Spleen (tissue), 11 donors: Measurements from ENCODE around the gene STUM. TPM values are rescaled to one million over a fixed set of nuclear protein-coding genes. Genes with fewer than 3 reads are reported as not detected.

Experiments used
- DNase-seq: peaks from one replicate; pipeline ENCODE4 v3.0.0-alpha.2; 2020
- H3K27ac ChIP-seq, 8 donors: fragments of 200-600 bp; sonication (generic) in 7 of 8; 1 replicate in 4 of 8; 2 replicates in 4 of 8; pipeline versions ENCODE4 v1.5.0 to v1.8.0; 2016 to 2021; ENCODE audit warnings: inconsistent platforms in 4 of 8, mild to moderate bottlenecking in 4 of 8, moderate library complexity in 1 of 8
- H3K27me3 ChIP-seq, 7 donors: fragments of 200-600 bp; sonication (generic) in 6 of 7; replicated peaks in 1 of 7; 1 replicate in 4 of 7; 2 replicates in 3 of 7; pipeline versions ENCODE4 v1.5.0 to v1.8.0; 2016 to 2021; ENCODE audit warnings: inconsistent platforms in 3 of 7, mild to moderate bottlenecking in 1 of 7
- H3K36me3 ChIP-seq, 6 donors: fragments of 200-600 bp; sonication (generic) in 5 of 6; 1 replicate in 4 of 6; 2 replicates in 2 of 6; pipeline versions ENCODE4 v1.5.0 to v1.8.0; 2016 to 2021; ENCODE audit warnings: inconsistent platforms in 2 of 6
- H3K4me1 ChIP-seq, 6 donors: fragments of 200-600 bp; sonication (generic) in 5 of 6; 1 replicate in 3 of 6; 2 replicates in 3 of 6; pipeline versions ENCODE4 v1.5.0 to v1.8.0; 2016 to 2021; ENCODE audit warnings: inconsistent platforms in 3 of 6
- H3K4me3 ChIP-seq, 8 donors: fragments of 200-600 bp; sonication (generic) in 7 of 8; 1 replicate in 4 of 8; 2 replicates in 4 of 8; pipeline versions ENCODE4 v1.5.0 to v1.8.0; 2016 to 2021; ENCODE audit warnings: inconsistent platforms in 4 of 8, mild to moderate bottlenecking in 4 of 8, moderate library complexity in 2 of 8
- H3K9me3 ChIP-seq, 8 donors: fragments of 200-600 bp; sonication (generic) in 7 of 8; 1 replicate in 4 of 8; 2 replicates in 4 of 8; pipeline versions ENCODE4 v1.5.0 to v1.8.0; 2016 to 2021; ENCODE audit warnings: inconsistent platforms in 4 of 8
- POLR2A ChIP-seq, 3 donors: fragments of 450-650 bp; IDR thresholded peaks; one replicate each; pipeline ENCODE4 v1.5.1; 2017; ENCODE audit warnings: antibody characterized with exemption in 3 of 3, mild to moderate bottlenecking in 1 of 3
- POLR2AphosphoS5 ChIP-seq, 3 donors: sonication (generic); formaldehyde crosslinking; IDR thresholded peaks; one replicate each; pipeline ENCODE4 v1.5.1; 2017; ENCODE audit warnings: antibody characterized with exemption in 3 of 3
- WGBS, 5 donors: extraction: QIAGEN DNeasy Blood & Tissue Kit in 3 of 5; methylation state at CpG; one replicate each; pipeline versions ENCODE4 v1.1.5 to v1.1.7; 2013 to 2018; 5-methylcytosine and 5-hydroxymethylcytosine counted together
- intact Hi-C: fragments of 100-400 bp; cut with DNase I; formaldehyde crosslinking; loops from one replicate; pipeline ENCODE4 v1.15.0; 2023; ENCODE audit warnings: low total_unique reads
- polyA plus RNA-seq, 3 donors: library from polyadenylated mRNA; stranded (reverse); fragments of 200-250 nt; gene quantifications; one replicate each; pipeline ENCODE4 v1.2.1, GENCODE V29; 2013
- total RNA-seq, 7 donors: library from RNA; depleted of rRNA in 3 of 7; stranded (reverse); fragments of >200 nt in 3 of 7; fragmentation: NEBNext Ultra II Directional in 4 of 7; extraction: Animal tissue kit (Norgen Biotek cat#: 25700) in 4 of 7; gene quantifications; one replicate each; pipeline versions ENCODE4 v1.1.0 to v1.2.1, GENCODE V29; 2016 to 2021
- TF ChIP-seq, protein P1 (sequence below), 11 experiments: fragments of 200-600 bp in 7 of 11; fragments of 450-650 bp in 4 of 11; sonication (generic) in 4 of 11; IDR thresholded peaks in 8 of 11; conservative IDR thresholded peaks in 3 of 11; 1 replicate in 7 of 11; 2 replicates in 4 of 11; pipeline versions ENCODE4 v1.4.0 to v1.8.0; 2016 to 2021; ENCODE audit warnings: antibody characterized with exemption in 11 of 11, inconsistent platforms in 4 of 11, mild to moderate bottlenecking in 1 of 11
- donor health status: healthy with polysubstance abuse.
- donor health status: DM: no; HTN: no; CAD: no; lungs with moderate emphysema.
- donor health status: DM: no; HTN: no; CAD: no.
- donor health status: Bipolar disorder and iron deficiency.
- donor health status: healthy.
- donor health status: DM: no; HTN: no; CAD: no.
- donor health status: DM: yes; HTN: yes; CAD: no.

Gene STUM
- total and polyA plus RNA-seq, 10 donors, result 0.11 to 2.8 (median 0.49) TPM

DNA sequence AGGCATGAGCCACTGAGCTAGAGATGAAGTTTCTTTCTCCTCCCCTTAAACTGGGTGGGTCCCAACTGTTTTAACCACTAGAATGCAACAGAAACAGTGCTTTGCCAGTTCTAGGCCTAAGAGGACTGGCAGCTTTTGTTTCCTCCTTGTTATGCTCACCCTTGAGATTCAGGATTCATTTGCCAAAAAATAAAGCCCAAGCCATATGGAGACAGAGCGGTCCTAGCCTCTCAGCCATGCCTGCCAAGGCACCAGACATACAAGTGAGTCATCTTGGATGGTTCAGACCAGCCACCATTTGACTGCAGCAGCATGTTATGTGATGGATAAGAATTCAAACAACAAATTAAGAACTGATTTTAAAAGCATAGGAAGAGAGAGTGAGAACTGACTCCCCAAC is 38.1 kb upstream of the STUM start:
- TF ChIP-seq, protein P1, sequence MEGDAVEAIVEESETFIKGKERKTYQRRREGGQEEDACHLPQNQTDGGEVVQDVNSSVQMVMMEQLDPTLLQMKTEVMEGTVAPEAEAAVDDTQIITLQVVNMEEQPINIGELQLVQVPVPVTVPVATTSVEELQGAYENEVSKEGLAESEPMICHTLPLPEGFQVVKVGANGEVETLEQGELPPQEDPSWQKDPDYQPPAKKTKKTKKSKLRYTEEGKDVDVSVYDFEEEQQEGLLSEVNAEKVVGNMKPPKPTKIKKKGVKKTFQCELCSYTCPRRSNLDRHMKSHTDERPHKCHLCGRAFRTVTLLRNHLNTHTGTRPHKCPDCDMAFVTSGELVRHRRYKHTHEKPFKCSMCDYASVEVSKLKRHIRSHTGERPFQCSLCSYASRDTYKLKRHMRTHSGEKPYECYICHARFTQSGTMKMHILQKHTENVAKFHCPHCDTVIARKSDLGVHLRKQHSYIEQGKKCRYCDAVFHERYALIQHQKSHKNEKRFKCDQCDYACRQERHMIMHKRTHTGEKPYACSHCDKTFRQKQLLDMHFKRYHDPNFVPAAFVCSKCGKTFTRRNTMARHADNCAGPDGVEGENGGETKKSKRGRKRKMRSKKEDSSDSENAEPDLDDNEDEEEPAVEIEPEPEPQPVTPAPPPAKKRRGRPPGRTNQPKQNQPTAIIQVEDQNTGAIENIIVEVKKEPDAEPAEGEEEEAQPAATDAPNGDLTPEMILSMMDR (IDR thresholded peaks at IDR 0.05 in 8 of 11, conservative IDR thresholded peaks at IDR 0.05 in 3 of 11), result no peak
- TF ChIP-seq POLR2A (IDR thresholded peaks at IDR 0.05), result no peak
- no peak for TF ChIP-seq POLR2AphosphoS5 (IDR thresholded peaks at IDR 0.05)
- intact Hi-C loops, result no loop called here
- H3K9me3 ChIP-seq, result no peaks in the 10 kb centered on the region
- H3K27me3 ChIP-seq, result peaks cover 0 to 14% (median 0%) of the 10 kb centered on the region in 7 donors
- H3K27ac ChIP-seq, result no peak overlapping the region
- H3K36me3 ChIP-seq, result no peaks in the 10 kb centered on the region
- no peaks in the 10 kb centered on the region for H3K4me1 ChIP-seq
- WGBS, 5 donors, result 90 to 100% (median 97%) methylated on average over 1 of the region's 1 CpG
- no peak for DNase-seq
- H3K4me3 ChIP-seq, result no peak overlapping the region

DNA sequence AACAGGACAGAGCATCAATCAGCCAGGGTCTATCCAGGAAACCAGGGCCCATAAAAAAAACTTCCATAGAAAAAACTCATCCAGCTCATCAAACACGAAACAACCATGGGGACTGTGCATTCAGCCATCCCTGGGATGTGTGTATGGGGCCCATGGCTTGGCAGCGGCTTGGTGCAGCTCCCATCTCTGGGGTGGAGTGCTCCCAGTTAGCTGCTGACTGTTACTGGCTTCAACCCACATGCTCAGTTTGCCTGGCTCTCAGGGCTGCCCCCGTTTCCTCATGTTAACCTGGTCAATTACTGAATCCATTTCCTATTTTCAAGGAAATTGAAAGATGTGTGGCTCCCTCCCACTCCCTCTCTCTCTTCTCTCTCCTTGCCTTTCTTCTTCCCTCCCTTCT is 37.3 kb upstream of the STUM start:
- 72 to 81% (median 73%) methylated on average over 3 of the region's 3 CpGs for WGBS, 5 donors
- Histone ChIP-seq H3K27ac (no peak overlapping the region), H3K4me3 (no peak overlapping the region), H3K9me3 (no peaks in the 10 kb centered on the region), H3K36me3 (no peaks in the 10 kb centered on the region), H3K4me1 (no peaks in the 10 kb centered on the region), H3K27me3 (peaks cover 0 to 14% (median 0%) of the 10 kb centered on the region in 7 donors)
- TF ChIP-seq POLR2AphosphoS5 (IDR thresholded peaks at IDR 0.05), result no peak
- no peak for TF ChIP-seq POLR2A (IDR thresholded peaks at IDR 0.05)
- TF ChIP-seq, protein P1 (IDR thresholded peaks at IDR 0.05 in 8 of 11, conservative IDR thresholded peaks at IDR 0.05 in 3 of 11), result no peak
- DNase-seq, result no peak
- intact Hi-C loops, result no loop called here

DNA sequence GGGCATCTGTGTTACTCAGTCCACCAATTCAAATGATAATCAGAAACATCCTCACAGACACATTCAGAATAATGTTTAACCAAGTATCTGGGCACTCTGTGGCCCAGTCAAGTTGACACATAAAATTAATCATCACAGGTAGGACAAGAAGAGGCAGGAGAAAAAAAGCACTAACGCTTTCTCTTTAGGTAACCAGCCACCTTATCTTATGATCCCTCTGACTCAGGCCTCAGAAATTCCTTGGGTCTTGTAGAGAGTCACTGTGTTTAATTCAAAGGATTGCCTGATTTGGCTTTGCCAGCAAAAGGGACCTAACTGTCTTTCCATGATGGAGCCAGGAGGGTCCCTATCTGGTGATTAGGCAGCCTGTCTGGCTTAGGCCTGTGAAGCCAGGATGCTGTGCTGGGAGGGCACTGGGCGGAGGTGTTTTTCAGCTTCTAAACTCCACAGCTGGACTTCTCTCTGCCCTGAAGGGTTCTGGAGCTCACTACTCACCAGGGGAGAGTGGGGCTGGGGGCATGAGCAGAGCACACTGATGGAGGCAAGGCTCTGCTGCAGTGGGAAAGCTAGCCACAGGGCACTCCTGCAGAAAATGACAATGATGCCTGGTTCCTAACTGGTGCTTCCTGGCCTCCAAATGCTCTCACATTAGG is 36.4 kb upstream of the STUM start:
- Histone ChIP-seq H3K27ac (no peak overlapping the region), H3K9me3 (no peaks in the 10 kb centered on the region), H3K4me1 (no peaks in the 10 kb centered on the region), H3K4me3 (no peak overlapping the region), H3K36me3 (no peaks in the 10 kb centered on the region), H3K27me3 (peaks cover 0 to 5% (median 0%) of the 10 kb centered on the region in 7 donors)
- 85 to 100% (median 97%) methylated on average over 2 of the region's 2 CpGs for WGBS, 5 donors
- TF ChIP-seq, protein P1 (IDR thresholded peaks at IDR 0.05 in 8 of 11, conservative IDR thresholded peaks at IDR 0.05 in 3 of 11), result no peak
- TF ChIP-seq POLR2AphosphoS5 (IDR thresholded peaks at IDR 0.05) (no peak), POLR2A (IDR thresholded peaks at IDR 0.05) (no peak)
- intact Hi-C loops, result no loop called here
- DNase-seq, result no peak

DNA sequence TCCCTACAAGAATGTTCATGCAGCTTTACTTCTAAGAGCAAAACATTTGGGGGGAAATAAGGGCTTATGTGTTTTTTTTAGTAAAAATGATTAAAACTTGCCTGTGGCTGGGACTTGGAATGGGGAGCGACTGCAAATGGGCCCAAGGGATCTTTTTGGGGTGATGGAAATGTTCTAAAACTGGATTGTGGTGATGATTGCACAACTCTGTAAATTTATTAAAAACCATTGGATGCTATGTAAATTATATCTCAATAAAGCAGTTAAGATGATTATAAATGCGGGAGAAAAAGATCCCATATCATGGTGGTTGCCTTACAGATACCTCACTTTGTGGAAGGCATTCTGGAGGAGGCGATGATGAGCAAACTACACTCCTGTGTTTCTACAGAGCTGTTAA is 30.2 kb upstream of the STUM start:
- Histone ChIP-seq H3K4me1 (no peaks in the 10 kb centered on the region), H3K4me3 (no peak overlapping the region), H3K36me3 (no peaks in the 10 kb centered on the region), H3K27ac (no peak overlapping the region), H3K27me3 (peaks cover 0 to 7% (median 0%) of the 10 kb centered on the region in 7 donors), H3K9me3 (no peaks in the 10 kb centered on the region)
- no peak for DNase-seq
- 85 to 92% (median 88%) methylated on average over 3 of the region's 3 CpGs for WGBS, 5 donors
- intact Hi-C loops, result no loop called here
- TF ChIP-seq POLR2AphosphoS5 (IDR thresholded peaks at IDR 0.05) (no peak), POLR2A (IDR thresholded peaks at IDR 0.05) (no peak)
- TF ChIP-seq, protein P1 (IDR thresholded peaks at IDR 0.05 in 8 of 11, conservative IDR thresholded peaks at IDR 0.05 in 3 of 11), result no peak
